HG02973 (cell line): ENCODE measurements around the gene AKR1B1.
A peak's percentile ranks its signal among the peaks of the same experiment; 100 is the strongest.

Experiments
- ATAC-seq: cut with Tn5 transposase; IDR thresholded peaks from one replicate; pipeline ENCODE4 v1.9.1; 2021; ENCODE audit warnings: moderate library complexity; ENCODE audit not compliant: unreplicated experiment

The AKR1B1 gene

GRCh38 chr7:134446446-134446845, 12.5 kb downstream of the AKR1B1 start:
- ATAC-seq = no peak

GRCh38 chr7:134444961-134445315, 14.0 kb downstream of the AKR1B1 start:
- no peak for ATAC-seq

- ATAC-seq = no peak
These were observed 14.5 kb downstream of the AKR1B1 start for GRCh38 chr7:134444198-134444960.

GRCh38 chr7:134443396-134444070, 15.4 kb downstream of the AKR1B1 start:
- ATAC-seq = no peak

GRCh38 chr7:134442441-134443220, 16.3 kb downstream of the AKR1B1 start:
- no peak for ATAC-seq

GRCh38 chr7:134441264-134441663, 17.6 kb downstream of the AKR1B1 start:
- no peak for ATAC-seq

- no peak for ATAC-seq
These were observed 18.4 kb downstream of the AKR1B1 start for GRCh38 chr7:134440476-134440875.

GRCh38 chr7:134440067-134440466, 18.8 kb downstream of the AKR1B1 start:
- no peak for ATAC-seq

GRCh38 chr7:134438946-134439345, 20.0 kb downstream of the AKR1B1 start:
- no peak for ATAC-seq

GRCh38 chr7:134435161-134435920, 23.6 kb downstream of the AKR1B1 start:
- ATAC-seq = no peak

- ATAC-seq = no peak
These were observed 24.2 kb downstream of the AKR1B1 start for GRCh38 chr7:134434701-134435100.

- no peak for ATAC-seq
These were observed 25.5 kb downstream of the AKR1B1 start for GRCh38 chr7:134433430-134433829.

- ATAC-seq = peak; percentile 95
These were observed 26.4 kb downstream of the AKR1B1 start for GRCh38 chr7:134432296-134433152.

- ATAC-seq = no peak
These were observed 27.1 kb downstream of the AKR1B1 start for GRCh38 chr7:134431815-134432214.

- no peak for ATAC-seq
These were observed 29.4 kb downstream of the AKR1B1 start for GRCh38 chr7:134429481-134429880.

GRCh38 chr7:134428942-134429341, 30.0 kb downstream of the AKR1B1 start:
- ATAC-seq = no peak

- ATAC-seq = no peak
These were observed 31.0 kb downstream of the AKR1B1 start for GRCh38 chr7:134427896-134428295.

- no peak for ATAC-seq
These were observed 33.1 kb downstream of the AKR1B1 start for GRCh38 chr7:134425777-134426176.

GRCh38 chr7:134422638-134423037, 36.3 kb downstream of the AKR1B1 start:
- no peak for ATAC-seq

GRCh38 chr7:134422008-134422407, 36.9 kb downstream of the AKR1B1 start:
- ATAC-seq = no peak
